Measurements from ENCODE around the gene NRL.

Gene NRL

DNA sequence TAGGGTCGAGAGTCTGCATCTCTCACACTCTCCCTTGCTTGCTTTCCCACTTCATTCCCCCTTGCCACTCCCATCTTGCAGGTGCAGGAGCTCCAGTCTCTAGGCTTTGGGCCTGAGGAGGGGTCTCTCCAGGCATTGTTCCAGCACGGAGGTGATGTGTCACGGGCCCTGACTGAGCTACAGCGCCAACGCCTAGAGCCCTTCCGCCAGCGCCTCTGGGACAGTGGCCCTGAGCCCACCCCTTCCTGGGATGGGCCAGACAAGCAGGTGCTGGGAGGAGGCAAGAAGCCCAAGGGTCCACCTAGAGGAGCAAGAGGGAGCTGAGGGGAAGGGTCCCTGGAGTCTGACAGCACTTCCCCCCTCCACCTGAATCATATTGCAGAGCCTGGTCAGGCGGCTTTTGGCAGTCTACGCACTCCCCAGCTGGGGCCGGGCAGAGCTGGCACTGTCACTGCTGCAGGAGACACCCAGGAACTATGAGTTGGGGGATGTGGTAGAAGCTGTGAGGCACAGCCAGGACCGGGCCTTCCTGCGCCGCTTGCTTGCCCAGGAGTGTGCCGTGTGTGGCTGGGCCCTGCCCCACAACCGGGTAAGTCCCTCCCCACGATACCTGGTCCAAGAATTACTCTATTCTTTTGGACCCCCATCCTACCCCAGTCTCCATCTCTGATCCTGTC is 36.8 kb upstream of the NRL start:
- Histone ChIP-seq H3K4me1 (ENCODE audit: low read depth, poor library complexity, severe bottlenecking) (no peaks in the 10 kb centered on the region), H3K4me2 (no peak overlapping the region), H3K9ac (no peak overlapping the region), H3K27me3 (ENCODE audit: insufficient read depth, low read depth) (no peaks in the 10 kb centered on the region), H2AFZ (ENCODE audit: low read depth) (no peak overlapping the region), H4K20me1 (ENCODE audit: insufficient read depth) (no peaks in the 10 kb centered on the region), H3K27ac (no peak overlapping the region), H3K36me3 (ENCODE audit: insufficient read depth) (no peaks in the 10 kb centered on the region), H3K4me3 (IDR thresholded peaks at IDR 0.05; ENCODE audit: insufficient read depth, low read depth, low read length) (no peak overlapping the region), H3K79me2 (ENCODE audit: insufficient read depth, low read depth) (peaks cover 4% of the 10 kb centered on the region; the same call in 1 of the 2 replicates)
- TF ChIP-seq, protein P1, sequence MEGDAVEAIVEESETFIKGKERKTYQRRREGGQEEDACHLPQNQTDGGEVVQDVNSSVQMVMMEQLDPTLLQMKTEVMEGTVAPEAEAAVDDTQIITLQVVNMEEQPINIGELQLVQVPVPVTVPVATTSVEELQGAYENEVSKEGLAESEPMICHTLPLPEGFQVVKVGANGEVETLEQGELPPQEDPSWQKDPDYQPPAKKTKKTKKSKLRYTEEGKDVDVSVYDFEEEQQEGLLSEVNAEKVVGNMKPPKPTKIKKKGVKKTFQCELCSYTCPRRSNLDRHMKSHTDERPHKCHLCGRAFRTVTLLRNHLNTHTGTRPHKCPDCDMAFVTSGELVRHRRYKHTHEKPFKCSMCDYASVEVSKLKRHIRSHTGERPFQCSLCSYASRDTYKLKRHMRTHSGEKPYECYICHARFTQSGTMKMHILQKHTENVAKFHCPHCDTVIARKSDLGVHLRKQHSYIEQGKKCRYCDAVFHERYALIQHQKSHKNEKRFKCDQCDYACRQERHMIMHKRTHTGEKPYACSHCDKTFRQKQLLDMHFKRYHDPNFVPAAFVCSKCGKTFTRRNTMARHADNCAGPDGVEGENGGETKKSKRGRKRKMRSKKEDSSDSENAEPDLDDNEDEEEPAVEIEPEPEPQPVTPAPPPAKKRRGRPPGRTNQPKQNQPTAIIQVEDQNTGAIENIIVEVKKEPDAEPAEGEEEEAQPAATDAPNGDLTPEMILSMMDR (conservative IDR thresholded peaks at IDR 0.05; ENCODE audit: low read depth, low read length), result no peak

DNA sequence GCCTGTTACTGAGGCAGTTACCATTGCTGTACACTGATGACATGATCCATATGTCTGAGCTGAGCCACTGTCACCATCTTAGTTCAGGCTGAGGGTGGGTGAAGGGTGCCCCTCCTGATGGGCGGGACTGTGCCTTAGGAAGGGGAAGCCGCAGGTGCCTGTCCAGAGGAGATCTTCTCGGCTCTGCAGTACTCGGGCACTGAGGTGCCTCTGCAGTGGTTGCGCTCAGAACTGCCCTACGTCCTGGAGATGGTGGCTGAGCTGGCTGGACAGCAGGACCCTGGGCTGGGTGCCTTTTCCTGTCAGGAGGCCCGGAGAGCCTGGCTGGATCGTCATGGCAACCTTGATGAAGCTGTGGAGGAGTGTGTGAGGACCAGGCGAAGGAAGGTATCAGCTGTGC is 36.2 kb upstream of the NRL start:
- Histone ChIP-seq H3K4me3 (IDR thresholded peaks at IDR 0.05; ENCODE audit: insufficient read depth, low read depth, low read length) (no peak overlapping the region), H4K20me1 (ENCODE audit: insufficient read depth) (no peaks in the 10 kb centered on the region), H3K9ac (no peak overlapping the region), H3K79me2 (ENCODE audit: insufficient read depth, low read depth) (peaks cover 7% of the 10 kb centered on the region; the same call in 1 of the 2 replicates), H3K27me3 (ENCODE audit: insufficient read depth, low read depth) (no peaks in the 10 kb centered on the region), H3K27ac (no peak overlapping the region), H3K4me1 (ENCODE audit: low read depth, poor library complexity, severe bottlenecking) (no peaks in the 10 kb centered on the region), H3K36me3 (ENCODE audit: insufficient read depth) (no peaks in the 10 kb centered on the region), H3K4me2 (no peak overlapping the region), H2AFZ (ENCODE audit: low read depth) (no peak overlapping the region)
- TF ChIP-seq, protein P1 (conservative IDR thresholded peaks at IDR 0.05; ENCODE audit: low read depth, low read length), result no peak

DNA sequence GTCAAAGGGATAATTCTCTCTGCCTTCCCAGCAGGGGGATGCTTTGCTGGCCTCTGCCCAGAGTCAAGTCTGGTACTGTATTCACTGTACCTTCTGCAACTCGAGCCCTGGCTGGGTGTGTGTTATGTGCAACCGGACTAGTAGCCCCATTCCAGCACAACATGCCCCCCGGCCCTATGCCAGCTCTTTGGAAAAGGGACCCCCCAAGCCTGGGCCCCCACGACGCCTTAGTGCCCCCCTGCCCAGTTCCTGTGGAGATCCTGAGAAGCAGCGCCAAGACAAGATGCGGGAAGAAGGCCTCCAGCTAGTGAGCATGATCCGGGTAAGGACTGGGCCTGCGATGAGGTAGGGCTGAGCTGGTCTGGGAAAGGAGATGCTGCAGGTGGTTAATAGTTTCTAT is 35.8 kb upstream of the NRL start:
- Histone ChIP-seq H3K79me2 (ENCODE audit: insufficient read depth, low read depth) (peaks cover 11% of the 10 kb centered on the region; the same call in 1 of the 2 replicates), H3K4me3 (IDR thresholded peaks at IDR 0.05; ENCODE audit: insufficient read depth, low read depth, low read length) (no peak overlapping the region), H3K36me3 (ENCODE audit: insufficient read depth) (no peaks in the 10 kb centered on the region), H2AFZ (ENCODE audit: low read depth) (no peak overlapping the region), H3K27me3 (ENCODE audit: insufficient read depth, low read depth) (no peaks in the 10 kb centered on the region), H3K9ac (no peak overlapping the region), H3K4me2 (no peak overlapping the region), H4K20me1 (ENCODE audit: insufficient read depth) (no peaks in the 10 kb centered on the region), H3K27ac (no peak overlapping the region), H3K4me1 (ENCODE audit: low read depth, poor library complexity, severe bottlenecking) (peaks cover 2% of the 10 kb centered on the region)
- TF ChIP-seq, protein P1 (conservative IDR thresholded peaks at IDR 0.05; ENCODE audit: low read depth, low read length), result no peak

DNA sequence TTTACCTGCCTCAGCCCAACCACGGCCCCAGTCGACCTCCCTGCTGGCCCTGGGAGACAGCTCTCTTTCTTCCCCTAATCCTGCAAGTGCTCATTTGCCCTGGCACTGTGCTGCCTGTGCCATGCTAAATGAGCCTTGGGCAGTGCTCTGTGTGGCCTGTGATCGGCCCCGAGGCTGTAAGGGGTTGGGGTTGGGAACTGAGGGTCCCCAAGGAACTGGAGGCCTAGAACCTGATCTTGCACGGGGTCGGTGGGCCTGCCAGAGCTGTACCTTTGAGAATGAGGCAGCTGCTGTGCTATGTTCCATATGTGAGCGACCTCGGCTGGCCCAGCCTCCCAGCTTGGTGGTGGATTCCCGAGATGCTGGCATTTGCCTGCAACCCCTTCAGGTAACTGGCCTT is 35.3 kb upstream of the NRL start:
- no peak overlapping the region for H2AFZ ChIP-seq (ENCODE audit: low read depth)
- peaks cover 14% of the 10 kb centered on the region; the same call in 1 of the 2 replicates for H3K79me2 ChIP-seq (ENCODE audit: insufficient read depth, low read depth)
- no peaks in the 10 kb centered on the region for H3K27me3 ChIP-seq (ENCODE audit: insufficient read depth, low read depth)
- H3K27ac ChIP-seq, result no peak overlapping the region
- no peak overlapping the region for H3K4me3 ChIP-seq (IDR thresholded peaks at IDR 0.05; ENCODE audit: insufficient read depth, low read depth, low read length)
- no peaks in the 10 kb centered on the region for H3K36me3 ChIP-seq (ENCODE audit: insufficient read depth)
- H3K4me1 ChIP-seq (ENCODE audit: low read depth, poor library complexity, severe bottlenecking), result peaks cover 6% of the 10 kb centered on the region
- TF ChIP-seq, protein P1 (conservative IDR thresholded peaks at IDR 0.05; ENCODE audit: low read depth, low read length), result no peak
- no peak overlapping the region for H3K9ac ChIP-seq
- no peaks in the 10 kb centered on the region for H4K20me1 ChIP-seq (ENCODE audit: insufficient read depth)
- no peak overlapping the region for H3K4me2 ChIP-seq

Data from KMS-11 (cell line).